ENCODE measurements around the gene ZFYVE28. TPM values are rescaled to one million over a fixed set of nuclear protein-coding genes. Genes with fewer than 3 reads are reported as not detected.

ZFYVE28 gene
- total and polyA plus RNA-seq, 10 of the 15 experiments (the other 5 are each of a cell fraction or from before 2014, with no cell fraction given): 0.06 to 1.9 (median 0.22) TPM; not detected in 1

- TF ChIP-seq POU2F2 (IDR thresholded peaks at IDR 0.05; ENCODE audit: borderline replicate concordance, low read depth, low read length) (0 out of 3 replicates have a peak, but pooled peaks have one; percentile 53), SMC3 (IDR thresholded peaks at IDR 0.05; ENCODE audit: borderline replicate concordance, low read length) (peak; percentile 93), SIN3A (IDR thresholded peaks at IDR 0.05; ENCODE audit: low read depth, low read length) (0 out of 2 replicates have a peak, but pooled peaks have one; percentile 36), NBN (IDR thresholded peaks at IDR 0.05) (0 out of 2 replicates have a peak, but pooled peaks have one; percentile 35), PML (IDR thresholded peaks at IDR 0.05; ENCODE audit: low read length) (no peak), EGR1 (IDR thresholded peaks at IDR 0.05; ENCODE audit: borderline replicate concordance in 1 of 2, low read depth in 2 of 2, low read length in 2 of 2) (peak in 1 of 2 experiments; percentile 71; a peak in 2 of 3 replicates), RAD21 (IDR thresholded peaks at IDR 0.05; ENCODE audit: insufficient read depth, low read depth, low read length) (peak; percentile 83), CEBPB (IDR thresholded peaks at IDR 0.05; ENCODE audit: borderline replicate concordance in 1 of 2, low read depth in 2 of 2, low read length in 2 of 2) (no peak), ZNF24 (IDR thresholded peaks at IDR 0.05) (0 out of 2 replicates have a peak, but pooled peaks have one; percentile 44), RELA (IDR thresholded peaks at IDR 0.05; ENCODE audit: borderline replicate concordance, partially characterized antibody) (no peak), EED (IDR thresholded peaks at IDR 0.05; ENCODE audit: low read depth) (peak; percentile 30; the same call in 1 of the 2 replicates), YY1 (IDR thresholded peaks at IDR 0.05; ENCODE audit: low read depth, low read length) (peak; percentile 83), IKZF2 (IDR thresholded peaks at IDR 0.05) (peak in 1 of 2 experiments; percentile 44; a peak in 1 of 4 replicates), CHD2 (IDR thresholded peaks at IDR 0.05; ENCODE audit: borderline replicate concordance, low read depth, low read length) (peak; percentile 29; the same call in 1 of the 2 replicates)
Observed at GRCh38 chr4:2441393-2442174, 23.1 kb upstream of the ZFYVE28 start (continued).

All from GM12878 (cell line).